ENCODE measurements around the gene MAPK8IP1.

MAPK8IP1 gene

GRCh38 chr11:45859661-45860140 lies 25.8 kb upstream of the MAPK8IP1 start:
- peak; percentile 91 for DNase-seq (ENCODE audit: low read depth, low spot score)

- no peak for DNase-seq (ENCODE audit: low read depth, low spot score)
Observed at GRCh38 chr11:45860348-45860747, 25.1 kb upstream of the MAPK8IP1 start.

GRCh38 chr11:45860764-45861510 lies 24.5 kb upstream of the MAPK8IP1 start:
- DNase-seq (ENCODE audit: low read depth, low spot score), result no peak

- DNase-seq (ENCODE audit: low read depth, low spot score), result no peak
Observed at GRCh38 chr11:45864041-45864440, 21.4 kb upstream of the MAPK8IP1 start.

GRCh38 chr11:45869551-45869950 lies 15.9 kb upstream of the MAPK8IP1 start:
- no peak for DNase-seq (ENCODE audit: low read depth, low spot score)

- no peak for DNase-seq (ENCODE audit: low read depth, low spot score)
Observed at GRCh38 chr11:45870706-45871105, 14.7 kb upstream of the MAPK8IP1 start.

- DNase-seq (ENCODE audit: low read depth, low spot score), result no peak
Observed at GRCh38 chr11:45871638-45872037, 13.8 kb upstream of the MAPK8IP1 start.

- DNase-seq (ENCODE audit: low read depth, low spot score), result no peak
Observed at GRCh38 chr11:45872651-45873356, 12.6 kb upstream of the MAPK8IP1 start.

- DNase-seq (ENCODE audit: low read depth, low spot score), result no peak
Observed at GRCh38 chr11:45876401-45876800, 9.1 kb upstream of the MAPK8IP1 start.

GRCh38 chr11:45877221-45877620 lies 8.2 kb upstream of the MAPK8IP1 start:
- no peak for DNase-seq (ENCODE audit: low read depth, low spot score)

- no peak for DNase-seq (ENCODE audit: low read depth, low spot score)
Observed at GRCh38 chr11:45877845-45878244, 7.6 kb upstream of the MAPK8IP1 start.

- DNase-seq (ENCODE audit: low read depth, low spot score), result no peak
Observed at GRCh38 chr11:45879803-45880686, 5.4 kb upstream of the MAPK8IP1 start.

- peak; percentile 66 for DNase-seq (ENCODE audit: low read depth, low spot score)
Observed at GRCh38 chr11:45880772-45881570, 4.5 kb upstream of the MAPK8IP1 start.

GRCh38 chr11:45881708-45882368 lies 3.6 kb upstream of the MAPK8IP1 start:
- DNase-seq (ENCODE audit: low read depth, low spot score), result peak; percentile 31

GRCh38 chr11:45884596-45885185 lies 760 bp upstream of the MAPK8IP1 start:
- no peak for DNase-seq (ENCODE audit: low read depth, low spot score)

GRCh38 chr11:45885921-45886721 lies 670 bp downstream of the MAPK8IP1 start:
- no peak for DNase-seq (ENCODE audit: low read depth, low spot score)

- DNase-seq (ENCODE audit: low read depth, low spot score), result no peak
Observed at GRCh38 chr11:45886816-45887520, 1.5 kb downstream of the MAPK8IP1 start.

- DNase-seq (ENCODE audit: low read depth, low spot score), result no peak
Observed at GRCh38 chr11:45887587-45887986, 2.1 kb downstream of the MAPK8IP1 start.

- no peak for DNase-seq (ENCODE audit: low read depth, low spot score)
Observed at GRCh38 chr11:45889555-45889954, 4.1 kb downstream of the MAPK8IP1 start.
